ENCODE data around the gene DNAI1.

- TF ChIP-seq RAD21 (IDR thresholded peaks at IDR 0.05; ENCODE audit: low read length) (no peak), CHD2 (IDR thresholded peaks at IDR 0.05; ENCODE audit: low read length, partially characterized antibody) (no peak), EP300 (IDR thresholded peaks at IDR 0.05; ENCODE audit: borderline replicate concordance in 1 of 2, low read depth in 1 of 2, low read length in 1 of 2) (no peak), POLR2AphosphoS5 (IDR thresholded peaks at IDR 0.05; ENCODE audit: low read depth, low read length) (no peak), GABPA (IDR thresholded peaks at IDR 0.05; ENCODE audit: low read depth) (no peak), YY1 (IDR thresholded peaks at IDR 0.05; ENCODE audit: low read depth) (no peak), USF2 (IDR thresholded peaks at IDR 0.05; ENCODE audit: borderline replicate concordance, low read depth, low read length) (no peak), MXI1 (IDR thresholded peaks at IDR 0.05; ENCODE audit: low read depth, low read length) (no peak), GATA2 (CRISPR knock-in tag; IDR thresholded peaks at IDR 0.05) (no peak), SMC3 (IDR thresholded peaks at IDR 0.05; ENCODE audit: low read depth, low read length) (no peak), PBX3 (IDR thresholded peaks at IDR 0.05) (no peak), FOXM1 (IDR thresholded peaks at IDR 0.05; ENCODE audit: low read depth) (no peak), TAF1 (IDR thresholded peaks at IDR 0.05; ENCODE audit: borderline replicate concordance, low read depth, low read length) (no peak)
- TF ChIP-seq, protein P1, sequence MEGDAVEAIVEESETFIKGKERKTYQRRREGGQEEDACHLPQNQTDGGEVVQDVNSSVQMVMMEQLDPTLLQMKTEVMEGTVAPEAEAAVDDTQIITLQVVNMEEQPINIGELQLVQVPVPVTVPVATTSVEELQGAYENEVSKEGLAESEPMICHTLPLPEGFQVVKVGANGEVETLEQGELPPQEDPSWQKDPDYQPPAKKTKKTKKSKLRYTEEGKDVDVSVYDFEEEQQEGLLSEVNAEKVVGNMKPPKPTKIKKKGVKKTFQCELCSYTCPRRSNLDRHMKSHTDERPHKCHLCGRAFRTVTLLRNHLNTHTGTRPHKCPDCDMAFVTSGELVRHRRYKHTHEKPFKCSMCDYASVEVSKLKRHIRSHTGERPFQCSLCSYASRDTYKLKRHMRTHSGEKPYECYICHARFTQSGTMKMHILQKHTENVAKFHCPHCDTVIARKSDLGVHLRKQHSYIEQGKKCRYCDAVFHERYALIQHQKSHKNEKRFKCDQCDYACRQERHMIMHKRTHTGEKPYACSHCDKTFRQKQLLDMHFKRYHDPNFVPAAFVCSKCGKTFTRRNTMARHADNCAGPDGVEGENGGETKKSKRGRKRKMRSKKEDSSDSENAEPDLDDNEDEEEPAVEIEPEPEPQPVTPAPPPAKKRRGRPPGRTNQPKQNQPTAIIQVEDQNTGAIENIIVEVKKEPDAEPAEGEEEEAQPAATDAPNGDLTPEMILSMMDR (IDR thresholded peaks at IDR 0.05), result no peak
These were observed 107.3 kb downstream of the DNAI1 start for GRCh38 chr9:34565856-34566255.
